HT-29 (cell line): ENCODE data around the gene SGCG. TPM values are rescaled to one million over a fixed set of nuclear protein-coding genes. Genes with fewer than 3 reads are reported as not detected.
"Not testable (repeated sequence)": the region's sequence is repeated elsewhere in the genome, so short reads cannot be mapped to it uniquely, and the experiment has no call there.

Source experiments
- DNase-seq: peaks from one replicate; pipeline ENCODE4 v3.0.0-alpha.2; 2015; ENCODE audit warnings: low spot score
- total RNA-seq: library from RNA; depleted of rRNA; stranded (reverse); fragments of >200 nt; shearing (Covaris generic); gene quantifications from 2 replicates; pipeline ENCODE4 v1.2.3, GENCODE V29; 2014

The SGCG gene
- total RNA-seq, 1 experiment from 2014 or later: not detected

GRCh38 chr13:23212671-23213070, 31.9 kb downstream of the SGCG start:
- DNase-seq: no peak

- DNase-seq: no peak
Measured at GRCh38 chr13:23231241-23231640, 50.5 kb downstream of the SGCG start.

GRCh38 chr13:23235994-23236393, 55.2 kb downstream of the SGCG start:
- no peak for DNase-seq

- no peak for DNase-seq
Measured at GRCh38 chr13:23243066-23243465, 62.3 kb downstream of the SGCG start.

GRCh38 chr13:23248410-23248809, 67.6 kb downstream of the SGCG start:
- DNase-seq: not testable (repeated sequence)

GRCh38 chr13:23254506-23254905, 73.7 kb downstream of the SGCG start:
- no peak for DNase-seq

- no peak for DNase-seq
Measured at GRCh38 chr13:23267571-23267970, 86.8 kb downstream of the SGCG start.

GRCh38 chr13:23268441-23268840, 87.7 kb downstream of the SGCG start:
- DNase-seq: no peak

- DNase-seq: no peak
Measured at GRCh38 chr13:23271331-23271730, 90.6 kb downstream of the SGCG start.

GRCh38 chr13:23273498-23273897, 92.7 kb downstream of the SGCG start:
- DNase-seq: no peak

- DNase-seq: no peak
Measured at GRCh38 chr13:23279321-23279720, 98.5 kb downstream of the SGCG start.

GRCh38 chr13:23288564-23288963, 107.8 kb downstream of the SGCG start:
- no peak for DNase-seq

GRCh38 chr13:23288995-23289394, 108.2 kb downstream of the SGCG start:
- no peak for DNase-seq

GRCh38 chr13:23289917-23290357, 109.2 kb downstream of the SGCG start:
- no peak for DNase-seq

- DNase-seq: no peak
Measured at GRCh38 chr13:23292586-23292985, 111.8 kb downstream of the SGCG start.

- DNase-seq: not testable (repeated sequence)
Measured at GRCh38 chr13:23314837-23315236, 134.1 kb downstream of the SGCG start.

GRCh38 chr13:23319883-23320224, 139.1 kb downstream of the SGCG start:
- DNase-seq: no peak

- no peak for DNase-seq
Measured at GRCh38 chr13:23320926-23321534, 140.3 kb downstream of the SGCG start.

GRCh38 chr13:23321535-23322241, 140.9 kb downstream of the SGCG start:
- DNase-seq: no peak

GRCh38 chr13:23322353-23323336, 141.9 kb downstream of the SGCG start:
- DNase-seq: no peak

GRCh38 chr13:23323946-23324709, 143.3 kb downstream of the SGCG start:
- no peak for DNase-seq
